Stimulated activated CD4-positive, alpha-beta T cell treated with anti-CD3 and anti-CD28 coated beads, Interleukin-4, amount 100 ng/mL, for 24 hours (primary cell): ENCODE measurements around the gene FAM53B.
"Not testable (repeated sequence)": the region's sequence is repeated elsewhere in the genome, so short reads cannot be mapped to it uniquely, and the experiment has no call there.

Experiments used
- DNase-seq: peaks from one replicate; pipeline ENCODE4 v3.0.0-alpha.2; 2020

Gene FAM53B

GRCh38 chr10:124624466-124624865, 119.7 kb downstream of the FAM53B start:
- DNase-seq, result no peak

- no peak for DNase-seq
Observed at GRCh38 chr10:124624006-124624405, 120.2 kb downstream of the FAM53B start.

- no peak for DNase-seq
Observed at GRCh38 chr10:124622866-124623536, 121.2 kb downstream of the FAM53B start.

GRCh38 chr10:124622158-124622557, 122.0 kb downstream of the FAM53B start:
- no peak for DNase-seq

- no peak for DNase-seq
Observed at GRCh38 chr10:124621637-124622036, 122.5 kb downstream of the FAM53B start.

GRCh38 chr10:124619802-124620490, 124.2 kb downstream of the FAM53B start:
- no peak for DNase-seq

- no peak for DNase-seq
Observed at GRCh38 chr10:124619195-124619594, 125.0 kb downstream of the FAM53B start.

GRCh38 chr10:124618470-124619073, 125.6 kb downstream of the FAM53B start:
- no peak for DNase-seq

- no peak for DNase-seq
Observed at GRCh38 chr10:124616836-124617130, 127.4 kb downstream of the FAM53B start.

GRCh38 chr10:124616040-124616835, 127.9 kb downstream of the FAM53B start:
- no peak for DNase-seq

- DNase-seq, result no peak
Observed at GRCh38 chr10:124615259-124615658, 128.9 kb downstream of the FAM53B start.

- peak; percentile 69 for DNase-seq
Observed at GRCh38 chr10:124614003-124614659, 130.0 kb downstream of the FAM53B start.

GRCh38 chr10:124612611-124613498, 131.3 kb downstream of the FAM53B start:
- no peak for DNase-seq

GRCh38 chr10:124611738-124612137, 132.4 kb downstream of the FAM53B start:
- peak; percentile 23 for DNase-seq

GRCh38 chr10:124610851-124611250, 133.3 kb downstream of the FAM53B start:
- DNase-seq, result not testable (repeated sequence)

- not testable (repeated sequence) for DNase-seq
Observed at GRCh38 chr10:124610186-124610585, 134.0 kb downstream of the FAM53B start.

GRCh38 chr10:124609698-124610097, 134.5 kb downstream of the FAM53B start:
- DNase-seq, result no peak

GRCh38 chr10:124608093-124608721, 136.0 kb downstream of the FAM53B start:
- DNase-seq, result no peak

- no peak for DNase-seq
Observed at GRCh38 chr10:124607693-124608092, 136.5 kb downstream of the FAM53B start.

GRCh38 chr10:124606822-124607221, 137.4 kb downstream of the FAM53B start:
- no peak for DNase-seq
